HEK293 (cell line): ENCODE results near the gene SNAI1.

Source experiments
- CTCF ChIA-PET: fragments of 350-600 bp; formaldehyde crosslinking; extraction: SDS; loops from one replicate; lab custom pipeline; 2021; ENCODE audit warnings: antibody characterized with exemption; lab: Yijun Ruan, JAX
- POLR2A ChIA-PET: fragments of 300-600 bp; formaldehyde crosslinking; extraction: SDS; loops from one replicate; lab custom pipeline; 2020; ENCODE audit warnings: antibody characterized with exemption, inconsistent platforms; lab: Yijun Ruan, JAX
- H3K27ac ChIP-seq: fragments of 200-500 bp; sonication (Bioruptor generic); 2 replicates; pipeline ENCODE4 v1.5.1; 2014; ENCODE audit warnings: low read depth, low read length, control low read depth, inconsistent platforms; ENCODE audit errors: extremely low read depth
- H3K36me3 ChIP-seq, 2 experiments: fragments of 200-500 bp in 1 of 2; sonication (Bioruptor generic) in 1 of 2; 1 replicate in 1 of 2; 2 replicates in 1 of 2; pipeline ENCODE4 v1.5.1; 2014 to 2017; ENCODE audit warnings: inconsistent platforms in 2 of 2, low read length in 2 of 2; ENCODE audit not compliant: control insufficient read depth in 2 of 2, insufficient read depth in 1 of 2
- H3K4me1 ChIP-seq: fragments of 200-500 bp; sonication (Bioruptor generic); 2 replicates; pipeline ENCODE4 v1.5.1; 2014; ENCODE audit warnings: mild to moderate bottlenecking, low read length, inconsistent platforms; ENCODE audit not compliant: control insufficient read depth, insufficient read depth
- H3K4me3 ChIP-seq: 2 replicates; pipeline ENCODE4 v1.5.1; 2011; ENCODE audit warnings: low read depth, mild to moderate bottlenecking, control low read depth, low read length, moderate library complexity
- H3K9me3 ChIP-seq: fragments of 200-500 bp; sonication (Bioruptor generic); 2 replicates; pipeline ENCODE4 v1.5.1; 2014; ENCODE audit warnings: low read depth, low read length, inconsistent platforms; ENCODE audit not compliant: control insufficient read depth, insufficient read depth
- KLF7 ChIP-seq: fragments of 450-650 bp; formaldehyde crosslinking; IDR thresholded peaks from 2 replicates; pipeline ENCODE4 v1.5.1; 2016; ENCODE audit warnings: missing biosample characterization, missing genetic modification characterization, borderline replicate concordance
- PRDM1 ChIP-seq: fragments of 450-650 bp; formaldehyde crosslinking; IDR thresholded peaks from 2 replicates; pipeline ENCODE4; 2016; ENCODE audit warnings: missing biosample characterization, missing genetic modification characterization
- REST ChIP-seq: fragments of 450-650 bp; formaldehyde crosslinking; IDR thresholded peaks from 2 replicates; pipeline ENCODE4 v1.5.1; 2016; ENCODE audit warnings: missing biosample characterization, missing genetic modification characterization
- ZBTB17 ChIP-seq: fragments of 450-650 bp; formaldehyde crosslinking; IDR thresholded peaks from 2 replicates; pipeline ENCODE4 v1.5.1; 2016; ENCODE audit warnings: missing biosample characterization, missing genetic modification characterization
- ZNF10 ChIP-seq: fragments of 450-650 bp; formaldehyde crosslinking; IDR thresholded peaks from 2 replicates; pipeline ENCODE4 v1.5.1; 2017; ENCODE audit warnings: missing biosample characterization, missing genetic modification characterization
- ZNF155 ChIP-seq: fragments of 450-650 bp; formaldehyde crosslinking; IDR thresholded peaks from 2 replicates; pipeline ENCODE4 v1.5.1; 2016; ENCODE audit warnings: missing biosample characterization, missing genetic modification characterization
- ZNF19 ChIP-seq: fragments of 450-650 bp; formaldehyde crosslinking; IDR thresholded peaks from 2 replicates; pipeline ENCODE4; 2016; ENCODE audit warnings: missing biosample characterization, missing genetic modification characterization, low read depth
- ZNF223 ChIP-seq: fragments of 450-650 bp; formaldehyde crosslinking; IDR thresholded peaks from 2 replicates; pipeline ENCODE4 v1.5.1; 2016; ENCODE audit warnings: missing biosample characterization, missing genetic modification characterization
- ZNF26 ChIP-seq: fragments of 450-650 bp; formaldehyde crosslinking; IDR thresholded peaks from 2 replicates; pipeline ENCODE4 v1.5.1; 2016; ENCODE audit warnings: missing biosample characterization, missing genetic modification characterization
- ZNF350 ChIP-seq: fragments of 450-650 bp; formaldehyde crosslinking; IDR thresholded peaks from 2 replicates; pipeline ENCODE4 v1.5.0; 2017; ENCODE audit warnings: missing biosample characterization, mild to moderate bottlenecking, missing genetic modification characterization
- ZNF362 ChIP-seq: fragments of 450-650 bp; formaldehyde crosslinking; IDR thresholded peaks from 2 replicates; pipeline ENCODE4 v1.5.1; 2016; ENCODE audit warnings: missing biosample characterization, missing genetic modification characterization
- ZNF366 ChIP-seq: fragments of 450-650 bp; formaldehyde crosslinking; conservative IDR thresholded peaks from 2 replicates; pipeline ENCODE4 v1.5.1; 2016; ENCODE audit warnings: missing biosample characterization, missing genetic modification characterization
- ZNF549 ChIP-seq: fragments of 450-650 bp; IDR thresholded peaks from 2 replicates; pipeline ENCODE4 v1.5.1; 2018; ENCODE audit warnings: missing biosample characterization, missing genetic modification characterization, mild to moderate bottlenecking, inconsistent platforms, moderate library complexity
- ZNF561 ChIP-seq: fragments of 450-650 bp; IDR thresholded peaks from 2 replicates; pipeline ENCODE4 v1.5.1; 2018; ENCODE audit warnings: missing biosample characterization, missing genetic modification characterization, borderline replicate concordance
- ZNF571 ChIP-seq: fragments of 450-650 bp; formaldehyde crosslinking; IDR thresholded peaks from 2 replicates; pipeline ENCODE4 v1.5.0; 2017; ENCODE audit warnings: missing biosample characterization, missing genetic modification characterization
- ZNF596 ChIP-seq: fragments of 450-650 bp; IDR thresholded peaks from 2 replicates; pipeline ENCODE4 v1.5.0; 2018; ENCODE audit warnings: missing biosample characterization, mild to moderate bottlenecking, missing genetic modification characterization, moderate library complexity
- ZNF670 ChIP-seq: fragments of 450-650 bp; formaldehyde crosslinking; IDR thresholded peaks from 2 replicates; pipeline ENCODE4 v1.5.1; 2016; ENCODE audit warnings: missing biosample characterization, missing genetic modification characterization, low read depth
- ZNF677 ChIP-seq: fragments of 450-650 bp; IDR thresholded peaks from 2 replicates; pipeline ENCODE4 v1.5.0; 2018; ENCODE audit warnings: missing biosample characterization, mild to moderate bottlenecking, missing genetic modification characterization, moderate library complexity
- ZNF76 ChIP-seq: fragments of 450-650 bp; formaldehyde crosslinking; IDR thresholded peaks from 2 replicates; pipeline ENCODE4; 2016; ENCODE audit warnings: low read depth, missing biosample characterization, missing genetic modification characterization, borderline replicate concordance
- ZNF785 ChIP-seq: fragments of 450-650 bp; formaldehyde crosslinking; IDR thresholded peaks from 2 replicates; pipeline ENCODE4 v1.5.1; 2016; ENCODE audit warnings: missing biosample characterization, missing genetic modification characterization
- ZNF837 ChIP-seq: fragments of 450-650 bp; formaldehyde crosslinking; IDR thresholded peaks from 2 replicates; pipeline ENCODE4 v1.5.1; 2016; ENCODE audit warnings: missing biosample characterization, missing genetic modification characterization
- TF ChIP-seq, protein P1 (sequence below): fragments of 450-650 bp; formaldehyde crosslinking; IDR thresholded peaks from 2 replicates; pipeline ENCODE4 v1.5.1; 2016; ENCODE audit warnings: missing biosample characterization, missing genetic modification characterization, borderline replicate concordance

The SNAI1 gene

GRCh38 chr20:50015636-50015992, 32.8 kb downstream of the SNAI1 start (continued):
- TF ChIP-seq KLF7 (no peak), ZNF76 (tag by site-specific recombination) (no peak)

GRCh38 chr20:50015993-50016770, 33.4 kb downstream of the SNAI1 start:
- TF ChIP-seq ZNF19 (tag by site-specific recombination) (no peak), ZNF155 (tag by site-specific recombination) (no peak), ZNF677 (tag by site-specific recombination) (no peak), ZNF366 (tag by site-specific recombination) (no peak), REST (tag by site-specific recombination) (no peak), ZNF10 (tag by site-specific recombination) (0 out of 2 replicates have a peak, but pooled peaks have one; percentile 18), ZNF596 (tag by site-specific recombination) (peak; percentile 89), ZNF571 (tag by site-specific recombination) (no peak), ZNF350 (tag by site-specific recombination) (no peak), ZNF837 (tag by site-specific recombination) (no peak), ZBTB17 (tag by site-specific recombination) (0 out of 2 replicates have a peak, but pooled peaks have one; percentile 36), ZNF26 (tag by site-specific recombination) (no peak)
- TF ChIP-seq, all 188 proteins: peak for 3
- no peak overlapping the region for H3K27ac ChIP-seq
- CTCF ChIA-PET: interaction anchor here (0.6 kb wide), 1 partner anchor 56 kb away, joined by 4 read pairs; no protein-coding TSS in a partner anchor
- H3K4me1 ChIP-seq: no peaks in the 10 kb centered on the region
- H3K4me3 ChIP-seq: no peak overlapping the region
- H3K9me3 ChIP-seq: no peaks in the 10 kb centered on the region
- no peaks in the 10 kb centered on the region for H3K36me3 ChIP-seq
- POLR2A ChIA-PET: no interaction called here

DNA sequence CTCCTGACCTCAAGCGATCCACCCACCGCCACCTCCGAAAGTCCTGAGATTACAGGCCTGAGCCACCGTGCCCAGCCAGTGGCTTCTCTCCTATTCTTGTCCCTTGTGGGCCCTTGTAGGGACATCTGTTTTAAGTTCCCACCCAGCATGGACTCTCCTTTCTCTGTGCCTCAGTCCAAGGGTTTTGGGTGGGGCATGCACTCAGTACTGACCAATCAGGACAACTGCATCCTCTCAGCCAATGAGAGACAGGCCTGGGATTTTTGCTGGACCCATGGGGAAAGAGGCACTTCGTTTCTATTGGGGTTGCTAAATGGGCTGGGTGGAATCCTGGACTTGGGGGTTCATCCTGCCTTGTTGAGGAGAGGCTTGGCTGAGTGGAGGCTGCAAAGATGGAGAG, 34.4 kb downstream of the SNAI1 start:
- CTCF ChIA-PET: no interaction called here
- TF ChIP-seq, protein P1, sequence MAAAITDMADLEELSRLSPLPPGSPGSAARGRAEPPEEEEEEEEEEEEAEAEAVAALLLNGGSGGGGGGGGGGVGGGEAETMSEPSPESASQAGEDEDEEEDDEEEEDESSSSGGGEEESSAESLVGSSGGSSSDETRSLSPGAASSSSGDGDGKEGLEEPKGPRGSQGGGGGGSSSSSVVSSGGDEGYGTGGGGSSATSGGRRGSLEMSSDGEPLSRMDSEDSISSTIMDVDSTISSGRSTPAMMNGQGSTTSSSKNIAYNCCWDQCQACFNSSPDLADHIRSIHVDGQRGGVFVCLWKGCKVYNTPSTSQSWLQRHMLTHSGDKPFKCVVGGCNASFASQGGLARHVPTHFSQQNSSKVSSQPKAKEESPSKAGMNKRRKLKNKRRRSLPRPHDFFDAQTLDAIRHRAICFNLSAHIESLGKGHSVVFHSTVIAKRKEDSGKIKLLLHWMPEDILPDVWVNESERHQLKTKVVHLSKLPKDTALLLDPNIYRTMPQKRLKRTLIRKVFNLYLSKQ (tag by site-specific recombination): no peak
- TF ChIP-seq PRDM1: no peak
- no peak for TF ChIP-seq ZNF670 (tag by site-specific recombination)
- TF ChIP-seq ZNF549 (tag by site-specific recombination): no peak
- no peak for TF ChIP-seq ZNF223 (tag by site-specific recombination)
- no peak for TF ChIP-seq ZNF561 (tag by site-specific recombination)
- no peak for TF ChIP-seq ZNF362 (tag by site-specific recombination)
- no peak for TF ChIP-seq ZNF26 (tag by site-specific recombination)
- TF ChIP-seq ZNF785 (tag by site-specific recombination): no peak

More for the DNA sequence above, 34.4 kb downstream of the SNAI1 start:
- Histone ChIP-seq H3K36me3 (no peaks in the 10 kb centered on the region), H3K9me3 (no peaks in the 10 kb centered on the region), H3K27ac (no peak overlapping the region), H3K4me1 (no peaks in the 10 kb centered on the region), H3K4me3 (no peak overlapping the region)
- POLR2A ChIA-PET: no interaction called here
